OCI-M2 (cell line): ENCODE measurements around the gene HSPBP1.

Source experiments
- DNase-seq: peaks from one replicate; lab custom pipeline; 2025; ENCODE audit not compliant: unreplicated experiment; lab: John Stamatoyannopoulos, UW

Gene HSPBP1

GRCh38 chr19:55305491-55305890 is 25.6 kb upstream of the HSPBP1 start:
- DNase-seq = peak; percentile 10

DNA sequence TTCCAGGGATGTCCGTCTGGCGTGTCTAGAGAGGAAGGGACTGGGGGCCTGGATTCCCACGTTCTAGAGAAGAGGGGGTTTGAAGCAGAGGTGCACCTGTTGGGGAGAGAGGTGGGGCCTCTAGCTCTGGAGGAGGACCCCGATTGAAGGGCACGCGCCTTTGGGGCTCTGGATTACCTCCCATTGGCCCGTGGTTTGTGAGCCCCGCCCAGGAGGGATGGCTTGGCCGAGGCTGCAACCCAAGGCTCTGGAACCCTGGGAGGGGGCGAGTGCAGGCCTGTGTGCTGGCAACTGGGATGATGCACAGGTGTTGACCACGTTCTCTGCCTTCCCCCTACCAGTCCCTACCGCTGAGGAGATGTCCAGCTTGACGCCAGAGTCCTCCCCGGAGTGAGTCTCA is 25.1 kb upstream of the HSPBP1 start:
- no peak for DNase-seq

DNA sequence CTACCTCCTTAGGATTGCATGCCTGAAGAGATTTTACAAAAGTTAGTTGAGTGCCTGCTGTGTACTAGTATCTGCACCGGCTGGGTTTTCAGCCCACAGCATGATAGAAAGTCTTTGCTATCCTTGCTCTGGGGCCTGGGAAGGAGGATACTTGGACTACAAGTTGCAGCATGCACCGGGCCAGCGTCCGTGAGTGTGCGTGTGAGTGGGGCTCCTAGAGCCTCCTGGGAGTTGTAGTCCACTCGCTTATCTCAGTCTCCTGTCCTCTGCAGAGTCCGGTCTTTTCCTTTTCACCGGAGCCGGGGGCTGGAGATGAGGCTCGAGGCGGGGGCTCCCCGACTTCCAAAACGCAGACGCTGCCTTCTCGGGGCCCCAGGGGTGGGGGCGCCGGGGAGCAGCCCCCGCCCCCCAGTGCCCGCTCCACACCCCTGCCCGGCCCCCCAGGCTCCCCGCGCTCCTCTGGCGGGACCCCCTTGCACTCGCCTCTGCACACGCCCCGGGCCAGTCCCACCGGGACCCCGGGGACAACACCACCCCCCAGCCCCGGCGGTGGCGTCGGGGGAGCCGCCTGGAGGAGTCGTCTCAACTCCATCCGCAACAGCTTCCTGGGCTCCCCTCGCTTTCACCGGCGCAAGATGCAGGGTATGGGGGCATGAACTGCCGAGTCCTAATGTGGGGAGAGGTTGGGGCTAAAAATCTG is 24.5 kb upstream of the HSPBP1 start:
- DNase-seq = no peak

GRCh38 chr19:55303477-55303876 is 23.6 kb upstream of the HSPBP1 start:
- DNase-seq = no peak

GRCh38 chr19:55302318-55302703 is 22.4 kb upstream of the HSPBP1 start:
- DNase-seq = no peak

DNA sequence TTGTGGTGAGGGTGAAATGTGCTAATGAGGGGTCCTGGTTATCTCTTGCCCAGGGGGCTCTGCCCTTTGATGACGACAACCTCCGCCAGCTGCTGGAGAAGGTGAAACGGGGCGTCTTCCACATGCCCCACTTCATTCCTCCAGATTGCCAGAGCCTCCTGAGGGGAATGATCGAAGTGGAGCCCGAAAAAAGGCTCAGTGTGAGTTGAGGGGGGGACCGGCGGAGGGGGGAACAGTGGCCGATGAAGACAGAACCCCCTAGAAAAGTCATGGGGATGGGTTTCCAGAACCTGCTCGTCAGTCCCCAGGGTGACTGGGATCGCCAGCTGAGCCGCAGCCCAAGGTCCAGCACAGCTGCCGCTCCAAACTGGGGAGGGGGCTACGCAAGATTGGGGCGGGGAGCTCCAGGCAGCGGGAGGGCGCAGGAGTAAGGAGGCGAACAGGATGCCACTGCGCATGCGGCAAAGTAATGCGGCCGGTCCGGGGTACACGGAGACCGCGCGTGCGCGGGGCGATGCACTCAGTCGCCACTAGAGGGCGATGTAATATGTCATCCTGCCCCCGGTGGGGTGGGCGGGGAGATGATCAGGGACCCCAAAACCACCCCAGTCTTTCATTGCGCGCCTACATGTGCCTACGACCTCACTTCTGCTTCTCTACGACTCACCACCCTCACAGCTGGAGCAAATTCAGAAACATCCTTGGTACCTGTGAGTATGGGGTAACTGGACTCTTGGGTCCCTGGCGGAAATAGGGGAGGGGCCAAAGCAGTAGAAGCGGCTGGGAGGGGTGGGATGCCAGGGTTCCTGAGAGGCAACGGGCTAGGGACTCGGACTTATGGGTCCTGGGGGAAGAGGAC is 21.8 kb upstream of the HSPBP1 start:
- peak; percentile 94 for DNase-seq

DNA sequence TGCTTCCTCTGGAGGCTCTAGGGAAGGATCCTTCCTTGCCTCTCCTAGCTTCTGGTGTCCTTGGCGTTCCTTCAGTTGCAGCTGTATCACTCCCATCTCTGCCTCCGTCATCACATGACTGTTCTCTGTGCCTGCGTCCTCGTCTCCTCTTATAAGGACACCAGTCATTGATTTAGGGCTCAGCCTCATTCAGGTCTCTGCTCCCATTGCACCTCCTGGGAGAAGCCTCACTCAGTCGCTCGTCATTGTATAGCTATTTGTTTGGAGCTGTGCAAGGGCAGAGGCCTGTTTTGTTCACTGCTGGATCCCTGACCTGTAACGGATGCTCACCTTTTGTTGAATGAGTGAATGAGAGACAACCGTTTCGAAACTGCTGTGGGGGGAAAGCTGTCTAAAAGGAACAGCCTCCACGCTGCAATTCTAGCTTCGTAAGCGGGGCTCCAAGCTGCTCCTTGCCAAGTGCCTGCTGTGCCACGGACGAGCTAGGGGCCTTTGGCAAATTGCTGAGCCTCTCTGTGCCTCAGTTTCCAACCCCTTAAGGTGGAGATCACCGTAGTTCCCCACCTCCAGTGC is 21.1 kb upstream of the HSPBP1 start:
- no peak for DNase-seq

DNA sequence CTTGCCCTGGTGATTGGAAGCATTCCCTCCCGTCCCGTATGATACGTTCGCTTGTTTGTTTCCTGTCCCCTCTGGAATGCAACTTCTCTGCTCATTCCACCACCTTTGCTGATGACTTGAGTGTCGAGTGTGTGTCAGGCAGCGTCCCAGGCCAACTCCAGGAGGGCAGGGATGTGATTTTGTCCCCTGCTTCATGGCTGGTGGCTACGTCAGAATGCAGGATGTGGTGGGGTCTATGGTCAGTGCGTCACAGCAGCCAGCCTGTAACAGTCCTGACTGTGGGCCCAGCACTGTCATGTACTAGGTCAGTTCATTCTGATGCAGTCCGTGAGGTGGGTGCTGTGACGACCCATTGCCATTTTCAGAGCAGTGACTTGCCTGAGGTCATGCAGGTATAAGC is 20.1 kb upstream of the HSPBP1 start:
- no peak for DNase-seq

DNA sequence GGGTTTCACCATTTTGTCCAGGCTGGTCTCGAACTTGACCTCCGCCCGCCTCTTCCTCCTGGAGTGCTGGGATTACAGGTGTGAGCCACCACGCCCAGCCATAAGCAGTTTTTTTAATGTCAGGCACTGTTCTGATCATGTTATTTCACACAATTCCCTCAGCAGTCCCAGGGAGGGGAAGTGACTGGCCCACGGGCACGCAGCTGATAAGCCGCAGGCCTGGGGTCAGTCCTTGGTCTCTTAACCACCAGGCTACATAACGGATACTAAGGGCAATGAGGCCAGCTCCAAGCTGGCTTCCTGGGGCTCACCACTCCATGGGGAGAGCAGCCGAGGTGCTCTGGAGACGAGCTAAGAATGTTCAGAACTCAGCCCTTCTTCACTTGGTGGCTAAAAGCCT is 17.4 kb upstream of the HSPBP1 start:
- no peak for DNase-seq

DNA sequence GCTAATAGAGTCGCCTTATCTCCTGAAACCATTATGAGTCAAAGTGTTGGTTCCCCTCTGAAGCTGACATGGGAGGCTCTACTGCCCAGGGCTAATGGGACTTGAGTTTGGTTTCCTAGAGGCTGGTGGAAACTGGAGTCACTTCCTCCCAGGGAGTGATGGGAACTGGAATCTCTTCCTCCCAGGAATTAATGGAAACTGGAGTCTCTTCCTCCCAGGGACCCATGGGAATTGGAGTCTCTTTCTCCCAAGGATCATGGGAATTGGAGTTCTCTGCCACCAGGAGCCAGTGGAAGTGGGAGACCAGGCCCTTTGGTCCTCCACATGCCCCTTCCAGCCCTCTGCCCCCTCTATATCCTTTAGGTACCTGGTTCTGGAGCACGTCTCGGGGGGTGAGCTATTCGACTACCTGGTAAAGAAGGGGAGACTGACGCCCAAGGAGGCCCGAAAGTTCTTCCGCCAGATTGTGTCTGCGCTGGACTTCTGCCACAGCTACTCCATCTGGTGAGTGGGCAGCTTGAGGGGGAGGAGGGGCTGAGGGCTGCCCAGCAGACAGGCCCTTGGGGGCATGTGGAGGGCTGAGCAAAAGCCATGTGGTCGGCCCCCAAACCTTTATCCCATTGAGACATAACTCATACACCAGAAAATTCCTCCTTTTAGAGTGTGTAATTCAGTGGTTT is 9.3 kb upstream of the HSPBP1 start:
- no peak for DNase-seq

DNA sequence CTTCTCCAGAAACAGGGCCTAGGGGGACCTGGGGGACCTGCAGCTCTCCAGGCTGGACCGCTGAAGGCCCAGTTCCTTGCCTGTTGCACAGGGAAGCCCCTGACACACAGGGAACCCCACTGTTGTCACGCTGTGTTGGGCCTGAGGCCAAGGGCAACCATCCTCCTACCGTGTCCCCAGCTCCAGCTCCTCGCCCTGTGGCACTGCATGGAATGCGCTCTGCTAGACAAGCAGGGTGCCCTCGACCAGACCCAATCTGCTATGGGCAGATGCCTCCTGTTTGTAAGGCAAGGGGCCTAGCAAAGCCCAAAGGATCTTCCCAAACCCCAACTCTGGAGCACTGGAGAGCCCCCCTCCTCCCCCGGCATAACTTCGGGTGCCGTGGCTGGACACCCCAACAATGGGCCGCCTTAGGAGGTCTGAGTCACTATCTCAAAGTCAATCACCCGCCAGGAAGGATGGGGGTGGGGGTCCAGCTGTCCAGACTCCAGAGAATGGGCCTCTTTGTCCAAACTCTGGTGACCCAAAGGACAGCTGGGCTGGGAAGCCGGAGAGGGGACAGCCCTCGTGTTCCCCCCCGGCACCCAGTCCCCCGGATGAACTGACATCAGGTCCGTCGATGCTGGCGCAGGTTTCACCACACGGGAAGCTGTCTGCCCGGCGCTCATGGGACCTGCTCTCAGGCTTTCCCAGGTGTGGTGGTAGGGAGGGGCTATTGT is 7.6 kb upstream of the HSPBP1 start:
- no peak for DNase-seq

- no peak for DNase-seq
Observed at GRCh38 chr19:55285229-55285890, 5.5 kb upstream of the HSPBP1 start.

DNA sequence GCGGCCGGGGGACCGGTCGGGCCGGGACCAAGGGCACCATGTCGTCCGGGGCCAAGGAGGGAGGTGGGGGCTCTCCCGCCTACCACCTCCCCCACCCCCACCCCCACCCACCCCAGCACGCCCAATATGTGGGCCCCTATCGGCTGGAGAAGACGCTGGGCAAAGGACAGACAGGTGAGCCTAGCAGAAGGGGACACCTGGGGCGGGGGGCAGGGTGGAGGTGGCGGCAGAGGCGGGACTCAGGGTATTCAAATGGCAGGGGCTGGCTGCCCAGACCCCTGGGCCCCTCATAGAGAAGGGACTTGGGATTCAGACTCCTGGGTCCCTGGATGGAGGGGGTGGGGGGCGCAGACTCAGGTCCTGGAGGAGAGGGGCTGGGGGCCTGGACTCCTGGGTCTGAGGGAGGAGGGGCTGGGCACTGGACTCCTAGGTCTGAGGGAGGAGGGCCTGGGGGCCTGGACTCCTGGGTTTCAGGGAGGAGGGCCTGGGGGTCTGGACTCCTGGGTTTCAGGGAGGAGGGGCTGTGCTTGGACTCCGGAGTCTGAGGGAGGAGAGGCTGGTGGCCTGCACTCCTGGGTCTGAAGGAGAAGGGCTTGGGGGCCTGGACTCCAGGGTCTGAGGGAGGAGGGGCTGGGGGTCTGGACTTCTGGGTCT is 4.6 kb upstream of the HSPBP1 start:
- DNase-seq = no peak

DNA sequence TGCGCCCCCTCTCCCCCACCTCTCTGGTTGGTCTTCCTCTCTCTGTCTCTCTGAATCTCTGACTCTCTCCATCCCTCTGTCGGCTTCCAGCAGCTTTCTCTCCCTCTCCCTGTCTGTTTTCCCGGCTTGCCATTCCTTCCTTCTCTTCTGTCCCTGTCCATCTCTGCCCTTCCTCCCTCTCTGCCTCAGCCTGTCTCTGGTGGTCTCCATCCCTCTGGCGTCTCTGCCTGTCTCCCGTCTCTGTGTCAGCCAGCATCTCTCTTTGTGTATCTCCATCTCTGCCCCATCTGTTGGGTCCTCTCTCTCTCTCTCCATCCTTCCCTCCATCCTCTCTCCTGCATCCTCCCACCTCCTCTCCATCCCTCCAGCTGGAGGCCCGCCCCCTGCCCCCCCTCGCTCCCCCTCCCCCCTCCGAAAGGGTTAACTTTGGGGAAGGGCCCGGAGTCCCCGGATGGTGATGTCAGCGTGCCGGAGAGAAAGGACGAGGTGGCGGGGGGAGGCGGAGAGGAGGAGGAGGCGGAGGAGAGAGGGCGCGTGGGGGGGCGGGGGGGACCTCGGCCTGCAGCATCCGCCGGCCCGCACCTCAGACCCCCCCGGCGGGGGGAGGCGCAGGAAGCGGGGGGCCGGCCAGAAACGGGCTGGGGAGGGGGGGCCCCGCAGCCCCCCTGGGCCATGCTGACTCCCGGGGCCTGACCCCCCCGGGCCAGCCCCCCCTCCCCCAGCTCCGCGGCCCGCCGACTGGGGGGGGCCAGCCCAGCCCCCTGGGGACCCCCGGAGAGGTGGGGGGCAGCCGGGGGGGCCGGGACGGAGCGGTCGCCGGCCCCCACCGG is 3.9 kb upstream of the HSPBP1 start, which contains the start of gene BRSK1:
BRSK1 (plus strand) TSS at position 450 of the 830 bp plus-strand sequence. CDS start 446 bp downstream, outside the sequence.
- DNase-seq = no peak

DNA sequence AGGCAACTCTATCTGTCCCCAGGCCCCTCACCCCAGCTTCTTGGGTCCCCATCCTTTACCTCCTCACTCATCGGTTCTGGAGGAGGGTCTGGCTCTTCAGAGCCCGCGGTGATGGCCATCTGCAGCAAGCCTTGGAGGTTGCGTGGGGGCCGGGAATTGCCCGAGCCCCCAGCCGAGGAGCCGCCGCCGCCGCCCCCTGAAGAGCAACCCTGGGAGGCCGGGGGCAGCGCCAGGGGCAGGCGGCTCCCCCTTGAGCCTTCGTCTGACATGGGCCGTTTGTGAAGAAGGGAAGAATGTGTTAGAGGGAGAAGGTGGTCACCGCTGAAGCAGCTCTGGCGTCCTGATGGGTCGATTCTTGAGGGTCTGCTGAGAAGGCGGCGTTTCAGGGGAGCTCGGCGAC is 570 bp downstream of the HSPBP1 start:
- DNase-seq = no peak

DNA sequence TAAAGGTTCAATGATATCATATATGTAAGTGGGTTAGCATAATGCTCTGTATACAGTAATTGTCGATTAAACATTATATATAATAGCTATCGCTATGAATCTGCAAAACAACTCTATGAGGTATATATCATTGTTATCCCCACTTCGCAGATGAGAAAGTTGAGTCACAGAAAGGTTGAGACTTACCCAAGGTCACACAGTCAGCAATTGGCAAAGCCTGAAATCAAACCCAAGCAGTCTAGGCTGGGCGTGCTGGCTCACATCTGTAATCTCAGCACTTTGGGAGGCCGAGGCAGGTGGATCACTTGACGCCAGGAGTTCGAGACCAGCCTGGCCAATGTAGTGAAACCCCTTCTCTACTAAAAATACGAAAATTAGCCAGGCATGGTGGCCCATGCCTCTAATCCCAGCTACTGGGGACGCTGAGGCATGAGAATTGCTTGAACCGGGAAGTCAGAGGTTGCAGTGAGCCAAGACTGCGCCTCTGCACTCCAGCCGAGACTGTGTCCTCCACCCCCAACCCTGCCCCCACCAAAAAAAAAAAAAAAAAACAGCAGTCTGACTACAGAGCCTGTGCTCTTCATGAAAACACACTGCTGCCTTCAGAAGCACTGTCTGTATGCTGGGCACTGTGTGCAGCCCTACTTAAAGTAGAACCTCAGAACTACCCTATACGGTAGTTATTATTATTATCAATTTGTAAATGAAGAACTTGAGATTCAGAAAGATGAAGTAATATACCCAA is 1.3 kb downstream of the HSPBP1 start:
- DNase-seq = no peak

DNA sequence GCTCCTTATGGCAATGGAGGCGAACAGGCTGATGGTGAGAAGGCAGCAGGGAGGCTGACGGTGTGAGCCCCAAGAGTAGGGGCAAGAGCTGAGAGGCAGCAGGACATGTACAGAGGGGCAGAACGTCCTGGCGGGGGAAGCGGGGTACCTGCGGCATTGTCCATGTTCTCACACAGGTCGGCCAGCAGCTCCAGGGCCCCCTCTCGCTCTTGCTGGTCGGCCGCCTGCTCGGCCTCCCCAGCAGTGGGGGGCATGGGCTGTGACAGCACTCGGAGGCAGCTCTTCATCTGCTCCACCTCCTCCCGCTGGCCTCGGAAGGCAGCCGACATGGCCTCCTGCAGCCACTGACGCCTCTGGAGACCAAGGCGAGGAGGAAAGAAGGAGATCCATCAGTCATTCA is 2.4 kb downstream of the HSPBP1 start:
- DNase-seq = no peak

GRCh38 chr19:55276720-55277430 is 3.0 kb downstream of the HSPBP1 start:
- DNase-seq = no peak
